CD14-positive monocyte (primary cell): ENCODE results near the gene SLC35A4. TPM values are rescaled to one million over a fixed set of nuclear protein-coding genes. Genes with fewer than 3 reads are reported as not detected.

Source experiments
- DNase-seq, 3 donors: peaks; one replicate each; pipeline ENCODE4 v3.0.0-alpha.2; 2011 to 2022
- H2AFZ ChIP-seq: 2 replicates; pipeline ENCODE4 v1.6.0; 2012; ENCODE audit warnings: mild to moderate bottlenecking, low read depth, low read length, inconsistent platforms; ENCODE audit not compliant: insufficient read depth, poor library complexity, severe bottlenecking
- H3K27ac ChIP-seq, 2 donors: 1 replicate in 1 of 2; 2 replicates in 1 of 2; pipeline ENCODE4 v1.5.1; 2012 to 2013; ENCODE audit warnings: low read length in 2 of 2, control low read depth in 1 of 2, inconsistent platforms in 1 of 2, low read depth in 1 of 2, mild to moderate bottlenecking in 1 of 2
- H3K27me3 ChIP-seq, 2 donors: one replicate each; pipeline versions ENCODE4 v1.6.0 to v1.6.1; 2011 to 2013; ENCODE audit warnings: low read length in 2 of 2; ENCODE audit not compliant: control insufficient read depth in 2 of 2, insufficient read depth in 2 of 2
- H3K36me3 ChIP-seq, 2 donors: replicated peaks in 1 of 2; 1 replicate in 1 of 2; 2 replicates in 1 of 2; pipeline versions ENCODE4 v1.5.1 to v1.6.1; 2012 to 2013; ENCODE audit warnings: low read length in 2 of 2, control low read depth in 1 of 2, inconsistent platforms in 1 of 2, mild to moderate bottlenecking in 1 of 2; ENCODE audit not compliant: insufficient read depth in 2 of 2, control insufficient read depth in 1 of 2
- H3K4me1 ChIP-seq, 2 donors: 1 replicate in 1 of 2; 2 replicates in 1 of 2; pipeline versions ENCODE4 v1.5.1 to v1.6.1; 2012 to 2013; ENCODE audit warnings: low read length in 2 of 2, control low read depth in 1 of 2, inconsistent platforms in 1 of 2, mild to moderate bottlenecking in 1 of 2, moderate library complexity in 1 of 2; ENCODE audit not compliant: insufficient read depth in 2 of 2, control insufficient read depth in 1 of 2
- H3K4me2 ChIP-seq: replicated peaks from 2 replicates; pipeline ENCODE3; 2012; ENCODE audit warnings: low read length, moderate library complexity, mild to moderate bottlenecking; ENCODE audit not compliant: poor library complexity, severe bottlenecking; ENCODE audit errors: extremely low read depth
- H3K4me3 ChIP-seq, 3 experiments: fragments of 200-600 bp in 1 of 3; sonication (generic) in 1 of 3; replicated peaks in 1 of 3; 1 replicate in 2 of 3; 2 replicates in 1 of 3; pipeline ENCODE4 v1.5.1; 2011 to 2013; ENCODE audit warnings: low read length in 3 of 3, mild to moderate bottlenecking in 3 of 3, control low read depth in 2 of 3, low read depth in 2 of 3, inconsistent platforms in 1 of 3, moderate library complexity in 1 of 3
- H3K79me2 ChIP-seq: 2 replicates; pipeline ENCODE4 v1.6.0; 2012; ENCODE audit warnings: mild to moderate bottlenecking, control low read depth, inconsistent platforms, low read length, moderate library complexity; ENCODE audit not compliant: insufficient read depth
- H3K9ac ChIP-seq: 2 replicates; pipeline ENCODE4 v1.6.0; 2017; ENCODE audit warnings: low read length, mild to moderate bottlenecking; ENCODE audit not compliant: insufficient read depth, poor library complexity, severe bottlenecking
- H3K9me3 ChIP-seq, 2 donors: replicated peaks in 1 of 2; 1 replicate in 1 of 2; 2 replicates in 1 of 2; pipeline versions ENCODE4 v1.5.1 to v1.6.1; 2012 to 2013; ENCODE audit warnings: low read length in 2 of 2, control low read depth in 1 of 2; ENCODE audit not compliant: control insufficient read depth in 1 of 2, insufficient read depth in 1 of 2
- H4K20me1 ChIP-seq: 2 replicates; pipeline ENCODE4 v1.6.0; 2012; ENCODE audit warnings: mild to moderate bottlenecking, low read length, control low read depth, moderate library complexity; ENCODE audit not compliant: insufficient read depth
- H3K27ac Mint-ChIP-seq, 7 donors: one replicate each; pipeline ENCODE4 v1.8.0; 2020; ENCODE audit warnings: mild to moderate bottlenecking in 7 of 7, mixed read lengths in 7 of 7, moderate library complexity in 6 of 7, inconsistent platforms in 2 of 7
- H3K27me3 Mint-ChIP-seq, 3 donors: one replicate each; pipeline ENCODE4 v1.8.0; 2021 to 2022; ENCODE audit warnings: low read depth in 3 of 3, mild to moderate bottlenecking in 3 of 3, mixed read lengths in 3 of 3, moderate library complexity in 3 of 3, inconsistent platforms in 1 of 3
- H3K36me3 Mint-ChIP-seq, 2 donors: one replicate each; pipeline ENCODE4 v1.8.0; 2020; ENCODE audit warnings: mixed read lengths in 2 of 2, inconsistent platforms in 1 of 2, mild to moderate bottlenecking in 1 of 2
- H3K4me1 Mint-ChIP-seq: one replicate; pipeline ENCODE4 v1.8.0; 2020; ENCODE audit warnings: mild to moderate bottlenecking, mixed read lengths
- H3K4me3 Mint-ChIP-seq, 2 donors: one replicate each; pipeline ENCODE4 v1.8.0; 2020; ENCODE audit warnings: mild to moderate bottlenecking in 2 of 2, mixed read lengths in 2 of 2, moderate library complexity in 1 of 2
- H3K9me3 Mint-ChIP-seq, 7 donors: one replicate each; pipeline ENCODE4 v1.8.0; 2020 to 2022; ENCODE audit warnings: mixed read lengths in 7 of 7, mild to moderate bottlenecking in 6 of 7, moderate library complexity in 6 of 7, inconsistent platforms in 2 of 7
- WGBS: methylation state at CpG from one replicate; pipeline ENCODE4 v1.1.5; 2013; ENCODE audit warnings: missing lambda C conversion rate; ENCODE audit not compliant: insufficient coverage; 5-methylcytosine and 5-hydroxymethylcytosine counted together
- intact Hi-C, 2 donors: fragments of 100-400 bp; cut with micrococcal nuclease; formaldehyde crosslinking; loops; one replicate each; pipeline versions ENCODE4 v1.15.0 to v1.15.1; 2023
- polyA plus RNA-seq, 3 donors: library from polyadenylated mRNA; depleted of rRNA in 1 of 3; unstranded in 2 of 3; stranded (reverse) in 1 of 3; fragments of 300-500 nt in 2 of 3; fragments of >200 nt in 1 of 3; fragmentation: Illumina TruSeq in 2 of 3; gene quantifications; 1 replicate in 2 of 3; 2 replicates in 1 of 3; pipeline ENCODE4 v1.2.3, GENCODE V29; 2012 to 2021
- TF ChIP-seq, protein P1 (sequence below): fragments of 200-600 bp; IDR thresholded peaks from one replicate; pipeline ENCODE4 v1.8.0; 2022; ENCODE audit warnings: antibody characterized with exemption, mild to moderate bottlenecking

SLC35A4 gene
- polyA plus RNA-seq, 3 donors = 44.0 to 67.1 (median 58.8) TPM

DNA sequence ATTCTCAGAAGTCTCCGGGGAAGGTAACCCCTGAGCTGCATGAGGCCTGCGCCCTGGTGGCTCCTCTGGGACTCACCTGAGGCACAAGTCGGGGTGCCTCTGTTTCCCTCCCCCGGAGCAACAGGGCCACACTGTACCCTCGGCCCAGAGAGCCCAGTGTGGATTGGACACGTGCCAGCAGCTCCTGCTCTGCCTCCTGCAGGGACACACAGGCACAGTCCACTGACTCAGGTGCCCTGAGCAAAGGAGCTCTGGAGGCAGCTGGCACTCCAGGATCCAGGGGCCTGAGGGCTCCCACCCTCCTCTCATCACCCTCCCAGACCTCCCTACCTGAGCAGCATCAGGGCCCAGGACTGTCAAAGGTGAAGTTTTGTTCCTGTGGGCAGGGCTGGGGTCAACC is 29.5 kb downstream of the SLC35A4 start:
- H3K9me3 ChIP-seq = no peaks in the 10 kb centered on the region
- Mint-ChIP-seq H3K4me1 (peaks cover 84% of the 10 kb centered on the region), H3K27me3 (peaks cover 0 to 2% (median 0%) of the 10 kb centered on the region in 3 donors), H3K4me3 (no peak overlapping the region), H3K36me3 (peaks cover 0 to 12% of the 10 kb centered on the region in 2 donors), H3K9me3 (no peaks in the 10 kb centered on the region), H3K27ac (peak overlapping the region; percentile 93 to 99 (median 97))
- H3K27ac ChIP-seq = peak overlapping the region; percentile 96 to 97
- H3K9ac ChIP-seq = no peak overlapping the region
- no peak overlapping the region for H2AFZ ChIP-seq
- H3K4me1 ChIP-seq = peaks cover 86 to 92% of the 10 kb centered on the region in 2 donors
- H4K20me1 ChIP-seq = no peaks in the 10 kb centered on the region
- H3K4me2 ChIP-seq = peak overlapping the region; percentile 53
- no peaks in the 10 kb centered on the region for H3K36me3 ChIP-seq
- TF ChIP-seq, protein P1, sequence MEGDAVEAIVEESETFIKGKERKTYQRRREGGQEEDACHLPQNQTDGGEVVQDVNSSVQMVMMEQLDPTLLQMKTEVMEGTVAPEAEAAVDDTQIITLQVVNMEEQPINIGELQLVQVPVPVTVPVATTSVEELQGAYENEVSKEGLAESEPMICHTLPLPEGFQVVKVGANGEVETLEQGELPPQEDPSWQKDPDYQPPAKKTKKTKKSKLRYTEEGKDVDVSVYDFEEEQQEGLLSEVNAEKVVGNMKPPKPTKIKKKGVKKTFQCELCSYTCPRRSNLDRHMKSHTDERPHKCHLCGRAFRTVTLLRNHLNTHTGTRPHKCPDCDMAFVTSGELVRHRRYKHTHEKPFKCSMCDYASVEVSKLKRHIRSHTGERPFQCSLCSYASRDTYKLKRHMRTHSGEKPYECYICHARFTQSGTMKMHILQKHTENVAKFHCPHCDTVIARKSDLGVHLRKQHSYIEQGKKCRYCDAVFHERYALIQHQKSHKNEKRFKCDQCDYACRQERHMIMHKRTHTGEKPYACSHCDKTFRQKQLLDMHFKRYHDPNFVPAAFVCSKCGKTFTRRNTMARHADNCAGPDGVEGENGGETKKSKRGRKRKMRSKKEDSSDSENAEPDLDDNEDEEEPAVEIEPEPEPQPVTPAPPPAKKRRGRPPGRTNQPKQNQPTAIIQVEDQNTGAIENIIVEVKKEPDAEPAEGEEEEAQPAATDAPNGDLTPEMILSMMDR = no peak
- H3K79me2 ChIP-seq = peaks cover 47% of the 10 kb centered on the region
- WGBS = 91% methylated on average over 6 of the region's 6 CpGs
- H3K27me3 ChIP-seq = no peaks in the 10 kb centered on the region
- intact Hi-C loops = loop anchor here in 1 of 2 donors (2.0 kb wide), 1 partner anchor 15 kb away; no protein-coding TSS in a partner anchor
- peak overlapping the region in 1 of 3 experiments; percentile 41 for H3K4me3 ChIP-seq
- DNase-seq = no peak

DNA sequence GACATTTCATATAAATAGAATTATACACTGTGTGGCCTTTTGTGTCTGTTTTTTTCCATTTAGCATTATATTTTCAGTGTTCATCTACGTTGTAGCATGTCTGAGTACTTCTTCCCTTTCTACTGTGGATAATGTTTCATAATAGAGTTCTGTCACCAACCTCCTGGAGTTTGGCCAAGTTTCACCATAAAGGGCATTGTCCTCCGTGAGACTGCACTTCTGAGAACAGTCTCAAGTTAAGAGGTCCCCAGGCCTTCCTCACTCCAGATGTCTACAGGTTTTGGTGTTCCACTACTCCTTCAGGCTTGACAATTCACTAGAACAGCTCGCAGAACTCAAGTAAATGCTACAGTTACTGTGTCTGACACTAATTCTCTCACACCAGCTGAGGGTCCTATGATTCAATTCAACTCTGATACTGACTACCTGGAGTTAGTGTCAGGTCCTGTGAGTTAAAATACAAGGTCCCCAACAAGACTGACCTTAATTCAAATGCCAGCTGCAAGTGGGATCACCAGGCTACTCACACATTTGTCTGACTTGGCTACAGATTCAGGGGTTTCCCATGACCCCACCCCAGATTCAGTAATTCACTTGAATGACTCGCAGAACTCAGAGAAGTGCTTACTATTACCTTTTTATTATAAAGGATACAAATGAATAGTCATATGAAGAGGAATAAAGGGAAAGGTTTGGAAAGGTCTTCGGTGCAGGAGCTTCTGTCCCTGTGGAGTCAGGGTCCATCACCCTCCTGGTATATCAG is 31.1 kb downstream of the SLC35A4 start:
- WGBS = 40% methylated on average over 1 of the region's 5 CpGs
- intact Hi-C loops = loop anchor here (2.0 to 5.0 kb wide), 2 partner anchors 13 to 37 kb away; partner anchors contain the start of gene CD14 (in 2 of the 2)
- peak overlapping the region in 1 of 3 experiments; percentile 52 for H3K4me3 ChIP-seq
- H3K4me3 Mint-ChIP-seq = peak overlapping the region; percentile 49 to 72
- peak overlapping the region; percentile 95 to 99 (median 97) for H3K27ac Mint-ChIP-seq
- H3K27ac ChIP-seq = peak overlapping the region; percentile 96 to 97
- H3K79me2 ChIP-seq = peaks cover 33% of the 10 kb centered on the region
- peaks cover 72% of the 10 kb centered on the region for H3K4me1 Mint-ChIP-seq
- peaks cover 74 to 89% of the 10 kb centered on the region in 2 donors for H3K4me1 ChIP-seq
- H3K4me2 ChIP-seq = peak overlapping the region; percentile 53
- no peaks in the 10 kb centered on the region for H3K9me3 ChIP-seq
- no peaks in the 10 kb centered on the region for H3K36me3 ChIP-seq
- H3K27me3 ChIP-seq = no peaks in the 10 kb centered on the region
- peaks cover 0 to 10% of the 10 kb centered on the region in 2 donors for H3K36me3 Mint-ChIP-seq
- peak; percentile 92 to 97 (median 95) for DNase-seq
- no peaks in the 10 kb centered on the region for H4K20me1 ChIP-seq
- no peaks in the 10 kb centered on the region for H3K9me3 Mint-ChIP-seq
- H3K9ac ChIP-seq = peak overlapping the region; percentile 69
- H3K27me3 Mint-ChIP-seq = no peaks in the 10 kb centered on the region
- no peak overlapping the region for H2AFZ ChIP-seq
- TF ChIP-seq, protein P1 = no peak
